NCI-H2227 (cell line): Measurements from ENCODE around the gene ACACB.
A peak's percentile ranks its signal among the peaks of the same experiment; 100 is the strongest.

Experiments used
- DNase-seq: peaks from one replicate; lab custom pipeline; 2025; ENCODE audit not compliant: unreplicated experiment; lab: John Stamatoyannopoulos, UW

The ACACB gene

GRCh38 chr12:109250523-109250922 lies 134.1 kb downstream of the ACACB start:
- DNase-seq = no peak

DNA sequence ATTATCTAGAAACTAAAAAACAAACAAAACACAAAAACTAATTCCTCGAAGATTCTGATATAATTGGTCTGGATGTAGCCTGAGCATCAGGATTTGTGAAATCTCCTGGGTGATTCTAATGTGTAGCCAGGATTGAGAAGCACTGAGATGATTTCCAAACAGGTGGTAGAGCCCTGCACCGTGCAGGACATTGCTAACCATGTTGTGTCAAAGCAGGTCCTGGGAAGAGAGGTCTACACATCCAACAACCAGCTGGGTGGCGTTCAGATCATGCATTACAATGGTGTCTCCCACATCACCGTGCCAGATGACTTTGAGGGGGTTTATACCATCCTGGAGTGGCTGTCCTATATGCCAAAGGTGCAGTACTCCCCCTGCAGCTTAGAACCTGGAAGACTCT lies 136.4 kb downstream of the ACACB start:
- no peak for DNase-seq

GRCh38 chr12:109253913-109254544 lies 137.6 kb downstream of the ACACB start:
- DNase-seq = no peak

GRCh38 chr12:109255377-109255776 lies 139.0 kb downstream of the ACACB start:
- DNase-seq = no peak

DNA sequence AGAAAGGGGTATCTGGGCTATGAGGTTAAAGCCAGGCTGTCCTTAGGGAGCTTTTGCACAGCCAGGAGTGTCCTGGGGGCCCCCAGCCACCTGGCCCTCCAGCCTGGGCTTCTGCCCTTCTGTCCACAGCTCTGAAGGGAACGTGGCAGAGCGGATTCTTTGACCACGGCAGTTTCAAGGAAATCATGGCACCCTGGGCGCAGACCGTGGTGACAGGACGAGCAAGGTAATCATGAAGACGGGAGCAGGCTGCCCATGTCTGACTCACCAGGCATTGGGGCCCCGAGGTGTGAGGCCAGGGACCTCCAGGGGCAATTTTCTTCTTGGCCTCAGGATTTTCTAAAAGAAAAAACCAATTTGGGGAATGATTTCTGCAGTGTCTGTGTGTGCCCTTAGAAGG lies 139.6 kb downstream of the ACACB start:
- DNase-seq = no peak

DNA sequence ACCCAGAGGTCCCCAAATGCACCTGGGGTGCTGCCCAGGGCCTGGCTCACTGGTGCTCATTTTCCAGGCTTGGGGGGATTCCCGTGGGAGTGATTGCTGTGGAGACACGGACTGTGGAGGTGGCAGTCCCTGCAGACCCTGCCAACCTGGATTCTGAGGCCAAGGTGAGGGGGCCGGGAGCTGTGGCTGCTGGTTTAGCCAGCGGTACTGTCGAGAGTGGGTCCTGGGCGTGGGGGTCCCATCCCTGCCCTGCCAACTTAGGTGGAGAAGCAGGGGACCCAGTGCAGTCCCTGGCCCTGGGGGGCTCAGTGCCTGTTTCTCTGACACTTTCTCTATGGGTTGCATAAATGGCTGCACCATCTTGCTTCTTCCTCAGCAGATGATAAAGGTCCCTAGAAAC lies 141.8 kb downstream of the ACACB start:
- DNase-seq = no peak

DNA sequence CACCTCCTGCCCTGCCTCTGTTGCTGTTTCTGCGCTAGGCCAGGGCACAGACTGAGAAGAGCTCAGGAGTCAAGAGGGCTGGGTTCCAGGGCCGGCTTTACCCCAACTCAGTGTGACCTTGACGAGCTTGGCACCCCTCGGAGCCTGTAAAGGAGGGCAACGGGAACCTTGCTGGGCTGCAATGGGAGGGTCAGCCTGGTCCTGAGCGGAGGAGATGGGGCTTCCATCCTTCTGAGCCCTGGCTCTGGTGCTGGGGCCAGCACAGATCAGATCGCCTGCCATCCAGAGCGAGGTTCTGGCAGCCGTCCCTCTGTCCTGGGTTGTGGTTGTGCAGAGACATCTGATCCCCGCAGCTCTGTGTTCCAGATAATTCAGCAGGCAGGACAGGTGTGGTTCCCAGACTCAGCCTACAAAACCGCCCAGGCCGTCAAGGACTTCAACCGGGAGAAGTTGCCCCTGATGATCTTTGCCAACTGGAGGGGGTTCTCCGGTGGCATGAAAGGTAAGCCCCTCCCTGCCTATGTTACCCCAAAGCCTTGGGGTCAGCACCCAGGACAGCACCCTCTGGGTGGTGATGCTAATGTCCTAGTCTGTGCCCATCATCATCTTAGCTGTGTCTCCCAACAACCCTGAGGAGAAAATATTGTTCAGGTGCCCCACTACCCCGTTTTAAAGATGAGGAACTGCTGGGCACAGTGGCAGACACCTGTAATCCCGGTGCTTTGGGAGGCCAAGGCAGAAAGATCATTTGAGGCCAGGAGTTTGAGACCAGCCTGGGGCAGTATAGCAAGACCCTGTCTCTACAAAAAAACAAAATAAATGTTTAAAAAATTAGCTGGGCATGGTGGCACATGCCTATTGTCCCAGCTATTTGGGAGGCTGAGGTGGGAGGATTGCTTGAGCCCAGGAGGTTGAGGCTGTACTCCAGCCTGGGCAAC lies 142.5 kb downstream of the ACACB start:
- DNase-seq = no peak

DNA sequence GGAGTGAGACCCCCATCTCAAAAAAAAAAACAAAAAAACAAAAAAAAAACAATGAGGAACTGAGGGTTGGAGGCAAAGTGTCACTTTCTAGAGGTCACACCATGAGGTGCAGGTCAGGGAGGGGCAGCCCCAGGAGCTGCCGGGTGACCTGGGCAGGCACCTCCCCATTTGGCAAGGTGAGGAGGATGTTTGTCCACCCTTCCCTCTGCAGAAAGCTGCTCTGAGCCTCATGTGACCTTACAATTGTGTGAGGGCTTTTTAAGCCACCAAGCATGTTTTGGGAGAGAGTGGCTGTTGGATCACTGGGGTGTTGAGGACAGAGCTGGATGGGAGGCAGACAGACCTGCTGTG lies 143.1 kb downstream of the ACACB start:
- DNase-seq = no peak

DNA sequence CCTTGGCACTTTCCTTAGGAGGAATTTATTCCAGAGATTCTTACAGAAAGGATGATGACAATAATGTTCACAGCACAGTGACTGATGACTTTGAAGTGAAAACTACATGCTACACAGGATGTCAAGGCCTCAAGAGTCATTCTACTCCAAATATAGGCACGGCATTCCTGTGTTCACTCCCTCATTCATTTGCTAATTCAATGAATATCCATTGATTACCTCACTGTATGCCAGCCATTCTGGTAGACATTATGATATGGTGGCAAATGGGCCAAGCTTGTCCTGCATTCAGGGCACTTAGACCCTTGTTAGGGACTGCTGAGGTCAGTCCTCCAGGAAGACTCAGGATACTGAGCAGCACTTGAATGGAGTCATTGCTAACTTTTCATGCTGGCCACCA lies 144.7 kb downstream of the ACACB start:
- DNase-seq = no peak

DNA sequence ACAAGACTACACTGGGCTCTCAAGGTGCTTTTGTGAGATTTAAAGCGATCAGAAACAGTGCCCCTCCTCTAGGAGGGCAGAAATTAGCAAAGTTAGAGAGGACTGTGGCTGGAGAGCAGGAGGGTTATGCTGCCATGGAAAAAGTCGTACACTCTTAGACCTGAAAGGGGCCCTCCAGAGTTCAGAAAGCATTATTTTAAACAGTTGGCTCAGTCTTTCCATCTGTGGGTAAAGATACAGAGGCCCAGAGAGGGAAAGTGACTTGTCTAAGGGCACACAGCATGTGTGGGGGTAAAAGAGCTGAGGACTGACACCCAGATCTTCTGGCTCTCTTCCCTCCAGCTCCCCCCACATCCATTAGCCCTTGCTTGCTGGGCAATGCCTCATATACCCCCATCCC lies 145.6 kb downstream of the ACACB start:
- no peak for DNase-seq

DNA sequence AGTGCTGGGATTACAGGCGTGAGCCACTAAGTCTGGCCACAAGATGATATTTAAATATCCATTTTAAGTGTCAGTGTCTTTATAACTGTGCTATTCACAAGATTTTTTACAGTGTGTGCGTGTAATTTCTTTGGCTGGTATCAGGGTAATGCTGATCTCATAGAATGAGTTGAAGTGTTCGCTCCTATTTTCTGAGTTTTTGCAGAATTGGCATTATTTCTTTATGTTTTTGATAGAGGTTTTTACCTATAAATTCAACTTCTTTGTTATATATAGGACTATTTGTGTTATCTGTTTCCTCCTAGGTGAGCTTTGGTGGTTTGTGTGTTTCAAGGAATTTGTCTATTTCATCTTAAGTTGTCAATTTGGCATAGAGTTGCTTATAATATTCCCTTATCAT lies 147.1 kb downstream of the ACACB start:
- no peak for DNase-seq

DNA sequence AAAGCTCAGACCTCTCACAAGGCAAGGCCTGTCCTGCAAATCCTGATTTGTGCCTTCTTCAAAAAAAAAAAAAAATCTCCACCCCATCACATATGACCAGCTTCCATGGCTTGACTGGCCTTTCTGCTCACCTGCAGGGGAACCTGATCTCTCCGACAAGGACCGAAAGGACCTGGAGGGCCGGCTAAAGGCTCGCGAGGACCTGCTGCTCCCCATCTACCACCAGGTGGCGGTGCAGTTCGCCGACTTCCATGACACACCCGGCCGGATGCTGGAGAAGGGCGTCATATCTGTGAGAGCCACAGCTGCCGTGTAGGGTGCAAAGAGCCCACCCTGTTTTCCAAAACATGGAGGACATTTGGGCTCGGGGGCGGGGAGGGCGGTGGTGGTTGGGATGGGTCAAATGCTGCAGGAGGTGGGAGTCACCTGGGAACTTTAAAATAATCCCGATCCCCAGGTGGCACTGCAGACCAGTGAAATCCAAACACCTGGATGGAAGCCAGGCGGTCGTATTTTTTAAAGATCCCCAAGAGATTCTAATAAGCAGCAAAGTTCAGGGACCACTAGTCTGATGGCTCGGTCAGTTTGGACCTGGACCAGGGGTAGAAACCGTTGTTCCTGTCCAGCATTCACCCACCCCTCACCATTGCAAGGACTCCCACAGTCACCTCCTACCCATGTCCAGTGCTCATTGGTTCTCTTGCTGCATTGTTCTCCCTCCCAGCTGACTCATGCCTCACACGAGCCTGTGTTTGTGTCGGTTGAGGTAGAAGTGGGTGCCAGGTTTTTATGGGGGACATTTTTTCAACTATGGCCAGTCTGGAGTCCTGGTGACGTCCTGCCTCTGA lies 147.9 kb downstream of the ACACB start:
- peak; percentile 43 for DNase-seq

GRCh38 chr12:109264943-109265650 lies 148.7 kb downstream of the ACACB start:
- DNase-seq = no peak

DNA sequence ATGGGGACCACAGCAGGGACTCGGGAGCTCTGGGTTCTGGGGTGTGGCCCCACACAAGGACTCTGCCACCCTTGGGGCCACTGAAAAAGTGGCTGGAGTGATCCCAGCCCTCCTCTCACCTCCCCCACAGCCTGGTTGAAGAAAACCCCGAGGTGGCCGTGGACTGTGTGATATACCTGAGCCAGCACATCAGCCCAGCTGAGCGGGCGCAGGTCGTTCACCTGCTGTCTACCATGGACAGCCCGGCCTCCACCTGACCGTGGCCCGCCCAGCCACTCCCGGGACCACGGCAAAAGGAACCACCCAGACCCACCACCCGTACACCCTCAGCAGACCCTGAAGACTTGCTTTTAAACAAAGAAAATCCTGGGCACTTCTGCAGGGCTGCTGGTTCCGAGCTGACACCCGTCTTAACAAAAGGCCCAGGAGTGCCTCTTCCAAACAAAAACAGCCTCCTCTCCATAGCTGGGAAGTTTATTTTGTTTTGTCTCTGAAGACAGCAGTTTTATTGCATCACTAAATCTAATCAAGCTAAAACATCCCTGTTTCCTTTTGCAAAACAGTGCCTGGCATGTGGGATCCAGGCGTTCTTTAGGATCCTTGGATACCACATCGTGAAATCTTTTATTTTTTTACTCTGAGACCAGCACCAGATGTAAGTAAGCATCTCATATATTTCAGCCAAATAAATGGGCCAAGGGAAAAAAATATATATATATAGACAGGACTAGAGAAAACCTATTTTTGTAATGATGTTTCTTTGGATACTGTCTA lies 149.9 kb downstream of the ACACB start:
- no peak for DNase-seq

DNA sequence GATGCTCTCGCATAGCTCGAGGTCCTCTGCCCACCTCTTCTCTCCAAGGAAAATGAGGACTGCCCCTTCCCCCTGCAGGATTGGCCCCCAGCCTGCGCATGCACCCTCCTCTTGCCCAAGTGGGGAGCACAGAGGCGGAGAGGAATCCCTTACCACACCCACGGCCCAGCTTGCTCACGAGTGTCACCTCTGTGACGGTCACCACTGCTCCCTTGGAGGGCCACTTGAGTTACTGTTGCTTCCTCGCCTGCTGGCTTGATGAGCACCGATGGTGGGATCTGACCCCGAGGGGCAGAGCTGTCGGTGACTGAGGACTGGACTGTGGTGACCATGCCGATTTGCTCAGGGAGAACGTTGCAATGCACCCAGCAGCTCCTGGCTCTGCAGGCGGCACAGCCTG lies 151.0 kb downstream of the ACACB start:
- no peak for DNase-seq

DNA sequence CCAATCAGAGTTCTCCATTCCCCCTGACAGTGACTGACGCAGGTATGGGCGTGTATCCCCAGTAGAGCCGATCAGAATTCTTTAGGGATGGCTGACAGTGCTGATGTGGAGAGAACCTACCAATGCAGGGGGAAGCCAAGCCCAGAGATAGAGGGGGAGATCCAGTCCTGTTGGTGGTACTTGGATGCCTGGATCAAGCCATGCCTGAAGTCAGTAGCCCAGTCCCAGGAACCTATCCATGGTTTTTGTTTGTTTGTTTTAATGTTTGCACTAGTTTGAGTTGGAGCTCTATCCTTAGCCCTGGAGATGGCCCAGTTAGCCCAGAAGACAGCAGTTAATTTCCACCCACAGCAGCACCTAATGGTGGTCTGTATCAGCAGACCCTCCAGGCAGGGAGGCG lies 152.5 kb downstream of the ACACB start:
- DNase-seq = no peak

- no peak for DNase-seq
Measured at GRCh38 chr12:109269428-109269827, 153.0 kb downstream of the ACACB start.

- no peak for DNase-seq
Measured at GRCh38 chr12:109270494-109270893, 154.1 kb downstream of the ACACB start.

GRCh38 chr12:109271418-109271817 lies 155.0 kb downstream of the ACACB start:
- DNase-seq = no peak

GRCh38 chr12:109273354-109273753 lies 157.0 kb downstream of the ACACB start:
- DNase-seq = peak; percentile 77
